Fibroblast of the aortic adventitia (primary cell): ENCODE measurements around the gene EIF2A. TPM values are rescaled to one million over a fixed set of nuclear protein-coding genes. Genes with fewer than 3 reads are reported as not detected.

Experiments
- DNase-seq: peaks from one replicate; pipeline ENCODE4 v3.0.0-alpha.2; 2010; ENCODE audit warnings: low read depth
- H3K4me3 ChIP-seq: 2 replicates; pipeline ENCODE4 v1.5.1; 2011; ENCODE audit warnings: low read depth, mild to moderate bottlenecking, control low read depth, low read length, moderate library complexity
- CTCF ChIP-seq: IDR thresholded peaks from 2 replicates; pipeline ENCODE4 v1.5.1; 2011; ENCODE audit warnings: mild to moderate bottlenecking, low read length, control low read depth, inconsistent platforms; ENCODE audit not compliant: insufficient read depth
- total RNA-seq: library from RNA; depleted of rRNA; stranded (reverse); fragments of >200 nt; gene quantifications from 2 replicates; pipeline ENCODE4 v1.2.3, GENCODE V29; 2012; ENCODE audit warnings: low replicate concordance

Gene EIF2A
- total RNA-seq, 1 donor, result 166 TPM

GRCh38 chr3:150511122-150511821 is 35.3 kb upstream of the EIF2A start:
- no peak overlapping the region for H3K4me3 ChIP-seq
- no peak for TF ChIP-seq CTCF

GRCh38 chr3:150515210-150515609 is 31.4 kb upstream of the EIF2A start:
- H3K4me3 ChIP-seq, result no peak overlapping the region
- DNase-seq, result no peak
- no peak for TF ChIP-seq CTCF

More at GRCh38 chr3:150511122-150511821, 35.3 kb upstream of the EIF2A start:
- DNase-seq, result no peak

GRCh38 chr3:150519026-150519425 is 27.6 kb upstream of the EIF2A start:
- TF ChIP-seq CTCF, result no peak
- no peak for DNase-seq
- no peak overlapping the region for H3K4me3 ChIP-seq

GRCh38 chr3:150520408-150520807 is 26.2 kb upstream of the EIF2A start:
- DNase-seq, result no peak
- TF ChIP-seq CTCF, result no peak
- H3K4me3 ChIP-seq, result no peak overlapping the region

- no peak overlapping the region for H3K4me3 ChIP-seq
- DNase-seq, result no peak
- TF ChIP-seq CTCF, result no peak
Measured at GRCh38 chr3:150521463-150521862, 25.1 kb upstream of the EIF2A start.

GRCh38 chr3:150523538-150523937 is 23.0 kb upstream of the EIF2A start:
- no peak for DNase-seq
- H3K4me3 ChIP-seq, result no peak overlapping the region
- no peak for TF ChIP-seq CTCF
